Vagina (tissue), 2 donors: Measurements from ENCODE around the gene DBNDD1. TPM values are rescaled to one million over a fixed set of nuclear protein-coding genes. Genes with fewer than 3 reads are reported as not detected.
"Not testable (repeated sequence)": the region's sequence is repeated elsewhere in the genome, so short reads cannot be mapped to it uniquely, and the experiment has no call there.

Experiments
- DNase-seq, 2 donors: peaks; one replicate each; pipeline ENCODE4 v3.0.0-alpha.2; 2017; ENCODE audit errors: extremely low spot score in 2 of 2
- H3K27ac ChIP-seq: fragments of 200-600 bp; sonication (generic); one replicate; pipeline ENCODE4 v1.5.1; 2019
- H3K27me3 ChIP-seq: fragments of 200-600 bp; sonication (generic); one replicate; pipeline ENCODE4 v1.5.1; 2019
- H3K36me3 ChIP-seq, 2 donors: fragments of 200-600 bp; sonication (generic); one replicate each; pipeline ENCODE4 v1.5.1; 2017 to 2019
- H3K4me1 ChIP-seq: fragments of 200-600 bp; sonication (generic); one replicate; pipeline ENCODE4 v1.5.1; 2019
- H3K4me3 ChIP-seq, 2 donors: fragments of 200-600 bp; sonication (generic); 1 replicate in 1 of 2; 2 replicates in 1 of 2; pipeline ENCODE4 v1.5.1; 2016 to 2019
- H3K9me3 ChIP-seq: fragments of 200-600 bp; sonication (generic); one replicate; pipeline ENCODE4 v1.5.1; 2019
- POLR2A ChIP-seq, 2 donors: fragments of 450-650 bp; IDR thresholded peaks; one replicate each; pipeline ENCODE4 v1.6.1; 2017; ENCODE audit warnings: antibody characterized with exemption in 2 of 2, mild to moderate bottlenecking in 2 of 2, moderate library complexity in 2 of 2
- POLR2AphosphoS5 ChIP-seq, 2 donors: sonication (generic); formaldehyde crosslinking; IDR thresholded peaks; one replicate each; pipeline ENCODE4 v1.9.0; 2017; ENCODE audit warnings: antibody characterized with exemption in 2 of 2, mild to moderate bottlenecking in 2 of 2, low read depth in 1 of 2; ENCODE audit not compliant: insufficient read depth in 1 of 2
- intact Hi-C: fragments of 100-400 bp; cut with DNase I; formaldehyde crosslinking; loops from one replicate; pipeline ENCODE4 v1.15.1; 2023
- total RNA-seq: library from RNA; depleted of rRNA; stranded (reverse); fragments of >200 nt; gene quantifications from one replicate; pipeline ENCODE4 v1.2.3, GENCODE V29; 2016
- TF ChIP-seq, protein P1 (sequence below), 3 experiments: fragments of 450-650 bp in 2 of 3; fragments of 200-600 bp in 1 of 3; sonication (generic) in 1 of 3; IDR thresholded peaks; one replicate each; pipeline ENCODE4 v1.5.1; 2017 to 2019; ENCODE audit warnings: antibody characterized with exemption in 3 of 3, mild to moderate bottlenecking in 2 of 3, moderate library complexity in 2 of 3

DBNDD1 gene
- total RNA-seq, 1 donor from 2014 or later, result 8.1 TPM

DNA sequence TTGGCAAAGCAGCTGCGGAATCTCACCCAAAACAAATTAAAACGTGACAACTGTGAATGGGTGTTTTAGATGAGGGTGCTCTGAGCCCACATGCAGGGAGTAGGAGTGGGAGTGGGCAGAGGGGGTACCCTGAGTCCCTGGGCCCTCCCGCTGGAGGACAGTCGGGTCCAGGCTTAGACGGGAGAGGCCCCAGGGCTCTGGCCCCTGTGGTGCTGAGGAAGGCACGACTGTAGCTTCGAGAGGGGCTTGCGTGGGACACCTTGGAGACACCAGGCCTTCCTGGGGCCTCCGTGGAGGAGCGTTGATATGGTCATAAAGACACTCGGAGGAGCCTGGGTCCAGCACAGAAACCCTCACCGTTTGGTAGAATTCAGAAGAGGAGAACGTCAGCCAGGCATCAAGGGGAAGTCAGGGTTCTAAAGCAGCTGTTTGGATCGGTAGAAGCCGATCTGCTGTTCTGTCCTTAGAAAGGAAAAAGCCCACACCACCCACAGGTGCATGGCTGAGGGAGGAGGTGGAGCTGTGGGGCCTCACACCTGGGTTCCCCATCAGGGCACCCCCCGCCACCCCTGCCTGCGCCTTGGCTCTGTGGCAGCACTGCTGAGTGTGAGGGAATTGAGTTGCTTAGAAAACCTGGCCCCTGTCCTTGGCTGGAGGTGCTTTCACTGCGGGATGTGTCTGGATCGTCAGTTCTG is 18.4 kb downstream of the DBNDD1 start:
- Histone ChIP-seq H3K36me3 (peaks cover 0 to 10% of the 10 kb centered on the region in 2 donors), H3K4me1 (no peaks in the 10 kb centered on the region), H3K27me3 (no peaks in the 10 kb centered on the region), H3K27ac (no peak overlapping the region), H3K4me3 (no peak overlapping the region), H3K9me3 (no peaks in the 10 kb centered on the region)
- intact Hi-C loops, result no loop called here
- no peak for DNase-seq
- TF ChIP-seq, protein P1, sequence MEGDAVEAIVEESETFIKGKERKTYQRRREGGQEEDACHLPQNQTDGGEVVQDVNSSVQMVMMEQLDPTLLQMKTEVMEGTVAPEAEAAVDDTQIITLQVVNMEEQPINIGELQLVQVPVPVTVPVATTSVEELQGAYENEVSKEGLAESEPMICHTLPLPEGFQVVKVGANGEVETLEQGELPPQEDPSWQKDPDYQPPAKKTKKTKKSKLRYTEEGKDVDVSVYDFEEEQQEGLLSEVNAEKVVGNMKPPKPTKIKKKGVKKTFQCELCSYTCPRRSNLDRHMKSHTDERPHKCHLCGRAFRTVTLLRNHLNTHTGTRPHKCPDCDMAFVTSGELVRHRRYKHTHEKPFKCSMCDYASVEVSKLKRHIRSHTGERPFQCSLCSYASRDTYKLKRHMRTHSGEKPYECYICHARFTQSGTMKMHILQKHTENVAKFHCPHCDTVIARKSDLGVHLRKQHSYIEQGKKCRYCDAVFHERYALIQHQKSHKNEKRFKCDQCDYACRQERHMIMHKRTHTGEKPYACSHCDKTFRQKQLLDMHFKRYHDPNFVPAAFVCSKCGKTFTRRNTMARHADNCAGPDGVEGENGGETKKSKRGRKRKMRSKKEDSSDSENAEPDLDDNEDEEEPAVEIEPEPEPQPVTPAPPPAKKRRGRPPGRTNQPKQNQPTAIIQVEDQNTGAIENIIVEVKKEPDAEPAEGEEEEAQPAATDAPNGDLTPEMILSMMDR (IDR thresholded peaks at IDR 0.05), result no peak
- TF ChIP-seq POLR2A (IDR thresholded peaks at IDR 0.05) (no peak), POLR2AphosphoS5 (IDR thresholded peaks at IDR 0.05; ENCODE audit: insufficient read depth in 1 of 2, low read depth in 1 of 2) (no peak)

DNA sequence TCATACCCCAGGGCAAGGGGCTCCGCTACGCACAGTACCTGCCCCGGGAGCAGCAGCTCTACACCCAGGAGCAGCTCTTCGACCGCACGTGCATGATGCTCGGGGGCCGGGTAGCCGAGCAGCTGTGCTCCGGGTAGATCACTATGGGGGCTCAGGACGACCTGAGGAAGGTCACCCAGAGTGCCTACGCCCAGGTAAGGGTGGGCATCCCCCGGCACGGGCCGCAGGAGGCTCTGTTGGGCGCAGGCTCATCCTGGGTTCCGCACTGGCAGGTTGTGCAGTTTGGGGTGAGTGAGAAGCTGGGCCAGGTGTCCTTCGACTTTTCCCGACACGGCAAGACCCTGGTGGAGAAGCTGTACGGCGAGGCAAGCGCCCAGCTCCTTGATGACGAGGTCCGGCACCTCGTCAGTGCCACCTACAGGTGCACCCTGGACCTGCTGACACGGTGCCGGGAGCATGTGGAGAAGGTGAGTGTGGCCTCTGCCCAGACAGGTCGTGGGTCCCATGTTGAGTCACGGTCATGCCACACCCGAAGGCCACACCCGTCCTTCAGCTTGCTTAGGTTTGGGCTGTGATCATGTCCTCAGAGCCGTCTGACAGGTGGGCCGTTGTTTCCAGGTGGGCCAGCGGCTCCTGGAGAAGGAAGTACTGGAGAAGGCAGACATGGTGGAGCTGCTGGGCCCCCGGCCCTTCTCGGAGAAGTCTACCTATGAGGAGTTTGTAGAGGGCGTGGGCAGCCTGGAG is 19.3 kb downstream of the DBNDD1 start:
- Histone ChIP-seq H3K27me3 (no peaks in the 10 kb centered on the region), H3K36me3 (peaks cover 0 to 10% of the 10 kb centered on the region in 2 donors), H3K4me3 (no peak overlapping the region), H3K27ac (no peak overlapping the region), H3K4me1 (no peaks in the 10 kb centered on the region), H3K9me3 (no peaks in the 10 kb centered on the region)
- intact Hi-C loops, result no loop called here
- no peak for DNase-seq
- TF ChIP-seq POLR2AphosphoS5 (IDR thresholded peaks at IDR 0.05; ENCODE audit: insufficient read depth in 1 of 2, low read depth in 1 of 2) (no peak), POLR2A (IDR thresholded peaks at IDR 0.05) (no peak)
- TF ChIP-seq, protein P1 (IDR thresholded peaks at IDR 0.05), result no peak

DNA sequence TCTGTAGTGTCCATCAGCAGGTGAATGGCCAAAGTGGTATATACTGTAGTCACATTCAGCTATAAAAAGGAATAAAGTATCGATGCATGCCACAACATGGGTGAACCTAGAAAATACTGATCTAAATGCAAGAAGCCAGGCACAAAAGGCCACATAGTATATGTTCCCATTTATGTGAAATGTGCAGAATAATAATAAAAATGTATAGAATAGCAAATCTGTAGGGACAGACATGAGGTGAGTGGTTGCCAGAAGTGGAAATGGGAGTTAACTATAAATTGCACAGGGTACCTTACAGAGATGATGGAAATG is 23.1 kb downstream of the DBNDD1 start:
- H3K27ac ChIP-seq, result no peak overlapping the region
- no peaks in the 10 kb centered on the region for H3K4me1 ChIP-seq
- TF ChIP-seq POLR2AphosphoS5 (IDR thresholded peaks at IDR 0.05; ENCODE audit: insufficient read depth in 1 of 2, low read depth in 1 of 2) (no peak), POLR2A (IDR thresholded peaks at IDR 0.05) (no peak)
- TF ChIP-seq, protein P1 (IDR thresholded peaks at IDR 0.05), result no peak
- H3K4me3 ChIP-seq, result no peak overlapping the region
- intact Hi-C loops, result no loop called here
- peaks cover 0 to 37% of the 10 kb centered on the region in 2 donors for H3K36me3 ChIP-seq
- no peaks in the 10 kb centered on the region for H3K27me3 ChIP-seq
- no peak for DNase-seq
- no peaks in the 10 kb centered on the region for H3K9me3 ChIP-seq

DNA sequence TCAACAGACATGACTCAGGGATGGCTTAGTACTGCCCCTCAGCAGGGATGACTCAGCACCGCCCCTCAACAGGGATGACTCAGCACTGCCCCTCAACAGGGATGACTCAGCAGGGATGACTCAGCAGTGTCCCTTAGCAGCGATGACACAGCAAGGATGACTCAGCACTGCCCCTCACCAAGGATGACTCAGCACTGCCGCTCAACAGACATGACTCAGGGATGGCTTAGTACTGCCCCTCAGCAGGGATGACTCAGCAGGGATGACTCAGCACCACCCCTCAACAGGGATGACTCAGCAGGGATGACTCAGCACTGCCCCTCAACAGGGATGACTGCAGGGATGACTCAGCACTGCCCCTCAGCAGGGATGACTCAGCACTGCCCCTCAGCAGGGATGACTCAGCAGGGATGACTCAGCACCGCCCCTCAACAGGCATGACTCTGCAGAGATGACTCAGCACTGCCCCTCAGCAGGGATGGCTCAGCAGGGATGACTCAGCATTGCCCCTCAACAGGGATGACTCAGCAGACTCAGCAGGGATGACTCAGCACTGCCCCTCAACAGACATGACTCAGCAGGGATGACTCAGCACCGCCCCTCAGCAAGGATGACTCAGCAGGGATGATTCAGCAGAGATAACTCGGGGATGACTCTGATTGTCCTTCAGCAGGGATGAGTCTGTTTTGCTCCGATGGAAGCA is 23.6 kb downstream of the DBNDD1 start:
- DNase-seq, H3K4me1 ChIP-seq, H3K4me3 ChIP-seq, H3K27me3 ChIP-seq, intact Hi-C loops, H3K9me3 ChIP-seq: not testable (repeated sequence)
- Histone ChIP-seq H3K27ac (peak overlapping the region; percentile 36), H3K36me3 (peaks cover 0 to 42% of the 10 kb centered on the region in 2 donors)

DNA sequence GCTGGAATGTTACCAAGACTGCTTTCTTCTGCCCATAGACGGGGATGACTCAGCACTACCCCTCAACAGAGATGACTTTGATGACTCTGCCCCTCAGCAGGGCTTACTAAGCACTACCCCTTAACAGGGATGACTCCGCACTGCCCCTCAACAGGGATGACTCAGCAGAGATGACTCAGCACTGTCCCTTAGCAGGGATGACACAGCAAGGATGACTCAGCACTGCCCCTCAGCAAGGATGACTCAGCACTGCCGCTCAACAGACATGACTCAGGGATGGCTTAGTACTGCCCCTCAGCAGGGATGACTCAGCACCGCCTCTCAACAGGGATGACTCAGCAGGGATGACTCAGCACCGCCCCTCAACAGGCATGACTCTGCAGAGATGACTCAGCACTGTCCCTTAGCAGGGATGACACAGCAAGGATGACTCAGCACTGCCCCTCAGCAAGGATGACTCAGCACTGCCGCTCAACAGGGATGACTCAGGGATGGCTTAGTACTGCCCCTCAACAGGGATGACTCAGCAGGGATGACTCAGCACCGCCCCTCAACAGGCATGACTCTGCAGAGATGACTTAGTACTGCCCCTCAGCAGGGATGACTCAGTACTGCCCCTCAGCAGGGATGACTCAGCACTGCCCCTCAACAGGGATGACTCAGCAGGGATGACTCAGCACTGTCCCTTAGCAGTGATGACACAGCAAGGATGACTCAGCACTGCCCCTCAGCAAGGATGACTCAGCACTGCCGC is 24.4 kb downstream of the DBNDD1 start:
- H3K27me3 ChIP-seq, H3K4me1 ChIP-seq, DNase-seq, H3K4me3 ChIP-seq, H3K9me3 ChIP-seq, intact Hi-C loops: not testable (repeated sequence)
- Histone ChIP-seq H3K27ac (peak overlapping the region; percentile 36), H3K36me3 (peaks cover 0 to 43% of the 10 kb centered on the region in 2 donors)
